Liver (tissue), 9 donors: ENCODE results near the gene LIMS2. TPM values are rescaled to one million over a fixed set of nuclear protein-coding genes. Genes with fewer than 3 reads are reported as not detected.

Experiments used
- DNase-seq: peaks from one replicate; pipeline ENCODE4 v3.0.0-alpha.2; 2017; ENCODE audit warnings: low spot score
- H3K27ac ChIP-seq, 2 donors: one replicate each; pipeline ENCODE4 v1.7.0; 2013; ENCODE audit warnings: inconsistent platforms in 2 of 2, low read length in 2 of 2, control low read depth in 1 of 2, low read depth in 1 of 2, mild to moderate bottlenecking in 1 of 2
- H3K27me3 ChIP-seq, 4 donors: one replicate each; pipeline versions ENCODE4 v1.6.1 to v1.7.0; 2013; ENCODE audit warnings: low read length in 3 of 4, inconsistent platforms in 1 of 4, mild to moderate bottlenecking in 1 of 4, moderate library complexity in 1 of 4; ENCODE audit not compliant: control insufficient read depth in 4 of 4, insufficient read depth in 4 of 4
- H3K36me3 ChIP-seq, 4 donors: one replicate each; pipeline versions ENCODE4 v1.6.1 to v1.7.0; 2013; ENCODE audit warnings: low read length in 3 of 4, mild to moderate bottlenecking in 3 of 4, low read depth in 1 of 4, moderate library complexity in 1 of 4; ENCODE audit not compliant: control insufficient read depth in 4 of 4, insufficient read depth in 3 of 4
- H3K4me1 ChIP-seq, 4 donors: one replicate each; pipeline versions ENCODE4 v1.6.1 to v1.7.0; 2013; ENCODE audit warnings: low read length in 3 of 4, mild to moderate bottlenecking in 3 of 4, moderate library complexity in 1 of 4; ENCODE audit not compliant: control insufficient read depth in 4 of 4, insufficient read depth in 4 of 4
- H3K4me3 ChIP-seq, 3 donors: one replicate each; pipeline versions ENCODE4 v1.6.1 to v1.7.0; 2013; ENCODE audit warnings: low read length in 3 of 3, control low read depth in 1 of 3, low read depth in 1 of 3, mild to moderate bottlenecking in 1 of 3
- H3K9ac ChIP-seq, 2 donors: one replicate each; pipeline ENCODE4 v1.7.0; 2013; ENCODE audit warnings: low read length in 2 of 2, mild to moderate bottlenecking in 2 of 2, moderate library complexity in 2 of 2, control low read depth in 1 of 2, low read depth in 1 of 2
- H3K9me3 ChIP-seq, 4 donors: one replicate each; pipeline versions ENCODE4 v1.6.1 to v1.7.0; 2013; ENCODE audit warnings: low read length in 3 of 4; ENCODE audit not compliant: control insufficient read depth in 4 of 4
- ATF3 ChIP-seq: IDR thresholded peaks from 2 replicates; pipeline ENCODE4 v1.6.1; 2016; ENCODE audit warnings: antibody characterized with exemption
- CTCF ChIP-seq: fragments of 150-350 bp; IDR thresholded peaks from 2 replicates; pipeline ENCODE4 v1.5.1; 2017; ENCODE audit warnings: improper control_type of control experiment, low read depth, low read length; ENCODE audit not compliant: missing input control
- EGR1 ChIP-seq, 2 donors: IDR thresholded peaks; 2 replicates each; pipeline ENCODE4 v1.6.1; 2016 to 2018; ENCODE audit warnings: antibody characterized with exemption in 2 of 2, low read depth in 2 of 2
- FOXA1 ChIP-seq: IDR thresholded peaks from 2 replicates; pipeline ENCODE4 v1.6.1; 2016; ENCODE audit warnings: antibody characterized with exemption
- FOXA2 ChIP-seq: IDR thresholded peaks from 2 replicates; pipeline ENCODE4 v1.6.1; 2016; ENCODE audit warnings: antibody characterized with exemption
- GABPA ChIP-seq, 2 donors: IDR thresholded peaks in 1 of 2; conservative IDR thresholded peaks in 1 of 2; 2 replicates each; pipeline ENCODE4 v1.6.1; 2016; ENCODE audit warnings: antibody characterized with exemption in 2 of 2, mild to moderate bottlenecking in 1 of 2, moderate library complexity in 1 of 2
- HNF4A ChIP-seq, 2 donors: conservative IDR thresholded peaks; 2 replicates each; pipeline ENCODE4 v1.6.1; 2016; ENCODE audit warnings: antibody characterized with exemption in 2 of 2, mild to moderate bottlenecking in 2 of 2
- HNF4G ChIP-seq: IDR thresholded peaks from 2 replicates; pipeline ENCODE4 v1.6.1; 2016; ENCODE audit warnings: antibody characterized with exemption
- JUND ChIP-seq, 2 donors: IDR thresholded peaks; 2 replicates each; pipeline ENCODE4 v1.6.1; 2016; ENCODE audit warnings: antibody characterized with exemption in 2 of 2
- MAX ChIP-seq: IDR thresholded peaks from 2 replicates; pipeline ENCODE4 v1.6.1; 2016; ENCODE audit warnings: antibody characterized with exemption
- NR2F2 ChIP-seq: IDR thresholded peaks from 2 replicates; pipeline ENCODE4 v1.6.1; 2016; ENCODE audit warnings: antibody characterized with exemption
- RAD21 ChIP-seq, 2 donors: IDR thresholded peaks; 2 replicates each; pipeline ENCODE4 v1.6.1; 2016; ENCODE audit warnings: antibody characterized with exemption in 2 of 2, mild to moderate bottlenecking in 2 of 2
- REST ChIP-seq: IDR thresholded peaks from 2 replicates; pipeline ENCODE4 v1.6.1; 2016; ENCODE audit warnings: antibody characterized with exemption, mild to moderate bottlenecking
- RXRA ChIP-seq, 2 donors: IDR thresholded peaks; 2 replicates each; pipeline ENCODE4 v1.6.1; 2017 to 2018; ENCODE audit warnings: antibody characterized with exemption in 2 of 2, mild to moderate bottlenecking in 1 of 2
- SP1 ChIP-seq: IDR thresholded peaks from 2 replicates; pipeline ENCODE4 v1.6.1; 2018; ENCODE audit warnings: antibody characterized with exemption, mild to moderate bottlenecking
- TAF1 ChIP-seq: conservative IDR thresholded peaks from 2 replicates; pipeline ENCODE4 v1.6.1; 2016; ENCODE audit warnings: antibody characterized with exemption, mild to moderate bottlenecking
- YY1 ChIP-seq: IDR thresholded peaks from 2 replicates; pipeline ENCODE4 v1.6.1; 2016; ENCODE audit warnings: antibody characterized with exemption, mild to moderate bottlenecking
- ZBTB33 ChIP-seq: IDR thresholded peaks from 2 replicates; pipeline ENCODE4 v1.6.1; 2016; ENCODE audit warnings: antibody characterized with exemption
- WGBS: extraction: QIAGEN DNeasy Blood & Tissue Kit; methylation state at CpG from one replicate; pipeline ENCODE4 v1.1.7; 2013; 5-methylcytosine and 5-hydroxymethylcytosine counted together
- polyA plus RNA-seq, 2 donors: library from polyadenylated mRNA; stranded (reverse) in 1 of 2; unstranded in 1 of 2; fragments of 200-250 nt in 1 of 2; fragments of >200 nt in 1 of 2; fragmentation: Nextera tagmentation in 1 of 2; extraction: Ambion mirVana in 1 of 2; gene quantifications; one replicate each; pipeline versions ENCODE4 v1.2.1 to v1.2.3, GENCODE V29; 2013 to 2015
- total RNA-seq, 2 donors: library from RNA; depleted of rRNA; stranded (reverse); fragments of >200 nt; gene quantifications; one replicate each; pipeline ENCODE4 v1.2.3, GENCODE V29; 2014
- donor health status: healthy.
- donor health status: healthy.
- donor health status: healthy.
- donor health status: healthy.
- donor health status: healthy.

The LIMS2 gene
- total and polyA plus RNA-seq, 4 donors, result 1.4 to 17.9 (median 16.1) TPM

- H3K27me3 ChIP-seq, result no peaks in the 10 kb centered on the region
- no peak for TF ChIP-seq FOXA1
- peak; percentile 72 for TF ChIP-seq NR2F2
- TF ChIP-seq FOXA2, result no peak
- no peak for TF ChIP-seq ZBTB33
- no peaks in the 10 kb centered on the region for H3K9me3 ChIP-seq
- no peak for DNase-seq
- H3K36me3 ChIP-seq, result no peaks in the 10 kb centered on the region
- H3K4me3 ChIP-seq, result no peak overlapping the region
- no peak overlapping the region for H3K9ac ChIP-seq
- H3K4me1 ChIP-seq, result peaks cover 0 to 3% (median 0%) of the 10 kb centered on the region in 4 donors
- WGBS, result 73% methylated on average over 25 of the region's 25 CpGs
- no peak overlapping the region for H3K27ac ChIP-seq
Observed at GRCh38 chr2:127681288-127681804, 6.0 kb upstream of the LIMS2 start.

- Histone ChIP-seq H3K27me3 (no peaks in the 10 kb centered on the region), H3K27ac (no peak overlapping the region), H3K9ac (no peak overlapping the region), H3K36me3 (no peaks in the 10 kb centered on the region), H3K4me3 (no peak overlapping the region), H3K4me1 (peaks cover 0 to 6% (median 4%) of the 10 kb centered on the region in 4 donors), H3K9me3 (no peaks in the 10 kb centered on the region)
- TF ChIP-seq FOXA2, result no peak
- no peak for TF ChIP-seq HNF4G
- TF ChIP-seq MAX, result no peak
- no peak for TF ChIP-seq ZBTB33
- TF ChIP-seq EGR1 (IDR thresholded peaks at IDR 0.05; ENCODE audit: low read depth in 2 of 2), result no peak
- no peak for TF ChIP-seq HNF4A (conservative IDR thresholded peaks at IDR 0.05)
- TF ChIP-seq REST, result no peak
- no peak for TF ChIP-seq SP1
- no peak for TF ChIP-seq TAF1
- TF ChIP-seq FOXA1, result no peak
- no peak for TF ChIP-seq GABPA (IDR thresholded peaks at IDR 0.05 in 1 of 2, conservative IDR thresholded peaks at IDR 0.05 in 1 of 2)
- TF ChIP-seq YY1, result no peak
- TF ChIP-seq NR2F2, result no peak
- no peak for TF ChIP-seq CTCF
- no peak for TF ChIP-seq JUND (IDR thresholded peaks at IDR 0.05)
- no peak for TF ChIP-seq RAD21 (IDR thresholded peaks at IDR 0.05)
- TF ChIP-seq ATF3, result no peak
- TF ChIP-seq RXRA (IDR thresholded peaks at IDR 0.05), result no peak
- WGBS, result 89% methylated on average over 19 of the region's 19 CpGs
- DNase-seq, result no peak
Observed at GRCh38 chr2:127680706-127681287, 5.5 kb upstream of the LIMS2 start.
